ENCODE data around the gene IFT81. TPM values are rescaled to one million over a fixed set of nuclear protein-coding genes. Genes with fewer than 3 reads are reported as not detected.

Gene IFT81
- total RNA-seq, 1 donor from 2014 or later: 8.9 TPM

DNA sequence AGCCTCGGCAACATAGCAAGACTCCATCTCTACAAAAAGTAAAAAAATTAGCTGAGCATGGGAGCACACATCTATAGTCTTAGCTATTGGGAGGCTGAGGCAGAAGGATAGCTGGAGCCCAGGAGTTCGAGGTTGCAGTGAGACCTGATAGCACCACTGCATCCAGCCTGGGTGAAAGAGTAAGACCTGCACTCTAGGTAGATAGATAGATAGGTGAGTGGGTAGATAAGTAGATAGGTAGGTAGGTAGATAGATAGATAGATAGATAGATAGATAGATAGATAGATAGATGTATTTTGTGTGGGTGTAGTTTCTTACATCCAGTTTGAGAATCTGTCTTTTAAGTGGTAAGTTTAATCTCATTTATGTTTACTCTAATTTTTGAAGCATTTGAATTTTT is 72.8 kb downstream of the IFT81 start:
- no peaks in the 10 kb centered on the region for H3K27me3 Mint-ChIP-seq (ENCODE audit: low read depth)

DNA sequence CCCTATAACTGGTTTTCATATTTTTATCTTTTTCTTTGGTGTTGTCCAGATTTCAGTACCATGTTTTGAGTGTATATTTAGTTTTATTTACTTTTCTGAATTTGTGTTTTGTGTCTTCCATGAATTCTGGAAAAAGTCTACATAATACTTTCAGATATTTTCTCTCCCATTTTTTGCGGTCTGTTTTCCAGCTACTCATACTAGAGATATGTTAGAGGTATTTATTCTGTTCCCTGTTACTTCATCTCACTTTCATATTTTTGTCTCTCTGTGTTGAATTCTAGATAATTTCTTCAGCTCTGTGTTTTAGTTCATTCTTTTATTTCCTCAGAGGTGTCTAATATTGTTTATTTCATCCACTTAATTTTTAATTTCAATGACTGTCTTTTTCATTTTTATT is 74.2 kb downstream of the IFT81 start:
- no peak for DNase-seq (ENCODE audit: low spot score)
- H3K9me3 Mint-ChIP-seq (ENCODE audit: low read depth): no peaks in the 10 kb centered on the region
- TF ChIP-seq, protein P1, sequence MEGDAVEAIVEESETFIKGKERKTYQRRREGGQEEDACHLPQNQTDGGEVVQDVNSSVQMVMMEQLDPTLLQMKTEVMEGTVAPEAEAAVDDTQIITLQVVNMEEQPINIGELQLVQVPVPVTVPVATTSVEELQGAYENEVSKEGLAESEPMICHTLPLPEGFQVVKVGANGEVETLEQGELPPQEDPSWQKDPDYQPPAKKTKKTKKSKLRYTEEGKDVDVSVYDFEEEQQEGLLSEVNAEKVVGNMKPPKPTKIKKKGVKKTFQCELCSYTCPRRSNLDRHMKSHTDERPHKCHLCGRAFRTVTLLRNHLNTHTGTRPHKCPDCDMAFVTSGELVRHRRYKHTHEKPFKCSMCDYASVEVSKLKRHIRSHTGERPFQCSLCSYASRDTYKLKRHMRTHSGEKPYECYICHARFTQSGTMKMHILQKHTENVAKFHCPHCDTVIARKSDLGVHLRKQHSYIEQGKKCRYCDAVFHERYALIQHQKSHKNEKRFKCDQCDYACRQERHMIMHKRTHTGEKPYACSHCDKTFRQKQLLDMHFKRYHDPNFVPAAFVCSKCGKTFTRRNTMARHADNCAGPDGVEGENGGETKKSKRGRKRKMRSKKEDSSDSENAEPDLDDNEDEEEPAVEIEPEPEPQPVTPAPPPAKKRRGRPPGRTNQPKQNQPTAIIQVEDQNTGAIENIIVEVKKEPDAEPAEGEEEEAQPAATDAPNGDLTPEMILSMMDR (IDR thresholded peaks at IDR 0.05): no peak
- no peaks in the 10 kb centered on the region for H3K27me3 Mint-ChIP-seq (ENCODE audit: low read depth)
- H3K27ac Mint-ChIP-seq (ENCODE audit: unreplicated experiment): peak overlapping the region; percentile 47
- H3K36me3 Mint-ChIP-seq (ENCODE audit: low read depth): peaks cover 6% of the 10 kb centered on the region
- no peak overlapping the region for H3K4me3 Mint-ChIP-seq (ENCODE audit: unreplicated experiment)
- peaks cover 20% of the 10 kb centered on the region for H3K4me1 Mint-ChIP-seq (ENCODE audit: low read depth)

More for the DNA sequence above, 72.8 kb downstream of the IFT81 start:
- DNase-seq (ENCODE audit: low spot score): no peak
- no peak overlapping the region for H3K4me3 Mint-ChIP-seq (ENCODE audit: unreplicated experiment)
- peaks cover 20% of the 10 kb centered on the region for H3K4me1 Mint-ChIP-seq (ENCODE audit: low read depth)
- peaks cover 5% of the 10 kb centered on the region for H3K36me3 Mint-ChIP-seq (ENCODE audit: low read depth)
- TF ChIP-seq, protein P1 (IDR thresholded peaks at IDR 0.05): no peak
- no peak overlapping the region for H3K27ac Mint-ChIP-seq (ENCODE audit: unreplicated experiment)
- no peaks in the 10 kb centered on the region for H3K9me3 Mint-ChIP-seq (ENCODE audit: low read depth)

DNA sequence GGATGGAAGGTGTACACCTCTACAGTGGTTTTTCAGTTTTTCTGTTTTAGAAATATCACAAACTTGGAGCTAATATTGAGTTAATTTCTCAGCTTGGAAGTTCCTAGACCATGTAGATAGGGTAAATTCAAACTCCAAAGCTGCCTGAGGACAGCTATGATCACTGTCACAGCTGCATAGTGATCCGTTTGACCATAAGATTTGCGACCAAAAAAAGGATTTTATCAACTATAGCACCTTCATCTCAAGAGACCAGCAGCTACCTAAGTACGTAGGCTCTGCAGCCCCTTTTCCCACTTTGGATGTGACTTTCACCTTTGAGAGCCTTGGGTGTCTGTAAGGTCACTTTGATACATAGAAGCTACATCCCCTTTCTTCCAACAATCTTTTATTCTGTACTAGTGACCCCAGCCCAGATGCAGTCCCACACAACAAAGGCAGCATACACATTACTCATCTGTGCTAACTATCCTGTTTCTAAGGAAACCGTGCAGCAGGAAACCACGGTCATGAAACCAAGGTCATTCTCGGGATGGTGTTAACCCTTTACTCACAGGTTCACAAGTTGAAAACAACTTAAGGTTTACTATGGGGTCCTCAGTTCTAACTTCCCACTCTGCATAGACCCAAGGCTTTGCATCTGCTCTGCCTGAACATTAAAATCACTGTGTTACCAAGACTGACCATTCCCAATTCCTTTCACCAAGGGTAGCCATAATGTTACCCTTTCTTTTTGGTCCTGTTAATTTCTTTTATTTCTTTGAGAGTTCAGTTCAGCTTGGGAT is 75.4 kb downstream of the IFT81 start:
- no peak for DNase-seq (ENCODE audit: low spot score)
- Mint-ChIP-seq H3K4me3 (ENCODE audit: unreplicated experiment) (no peak overlapping the region), H3K27ac (ENCODE audit: unreplicated experiment) (no peak overlapping the region), H3K4me1 (ENCODE audit: low read depth) (peaks cover 20% of the 10 kb centered on the region), H3K9me3 (ENCODE audit: low read depth) (no peaks in the 10 kb centered on the region), H3K27me3 (ENCODE audit: low read depth) (no peaks in the 10 kb centered on the region), H3K36me3 (ENCODE audit: low read depth) (peaks cover 13% of the 10 kb centered on the region)
- TF ChIP-seq, protein P1 (IDR thresholded peaks at IDR 0.05): no peak

DNA sequence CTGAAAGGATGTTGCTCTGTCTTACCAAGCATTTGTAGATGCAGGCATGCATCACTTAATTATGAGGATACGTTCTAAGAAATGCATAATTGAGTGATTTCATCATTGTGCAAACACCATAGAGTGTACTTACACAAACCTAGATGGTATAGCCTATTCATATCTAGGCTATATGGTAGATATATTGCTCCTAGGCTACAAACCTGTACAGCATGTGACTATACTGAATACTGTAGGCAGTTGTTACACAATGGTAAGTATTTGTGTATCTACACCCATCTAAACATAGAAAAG is 75.9 kb downstream of the IFT81 start:
- no peak overlapping the region for H3K4me3 Mint-ChIP-seq (ENCODE audit: unreplicated experiment)
- TF ChIP-seq, protein P1 (IDR thresholded peaks at IDR 0.05): no peak
- H3K27me3 Mint-ChIP-seq (ENCODE audit: low read depth): no peaks in the 10 kb centered on the region
- no peak overlapping the region for H3K27ac Mint-ChIP-seq (ENCODE audit: unreplicated experiment)
- no peaks in the 10 kb centered on the region for H3K9me3 Mint-ChIP-seq (ENCODE audit: low read depth)
- H3K4me1 Mint-ChIP-seq (ENCODE audit: low read depth): peaks cover 20% of the 10 kb centered on the region
- H3K36me3 Mint-ChIP-seq (ENCODE audit: low read depth): peaks cover 16% of the 10 kb centered on the region
- no peak for DNase-seq (ENCODE audit: low spot score)

DNA sequence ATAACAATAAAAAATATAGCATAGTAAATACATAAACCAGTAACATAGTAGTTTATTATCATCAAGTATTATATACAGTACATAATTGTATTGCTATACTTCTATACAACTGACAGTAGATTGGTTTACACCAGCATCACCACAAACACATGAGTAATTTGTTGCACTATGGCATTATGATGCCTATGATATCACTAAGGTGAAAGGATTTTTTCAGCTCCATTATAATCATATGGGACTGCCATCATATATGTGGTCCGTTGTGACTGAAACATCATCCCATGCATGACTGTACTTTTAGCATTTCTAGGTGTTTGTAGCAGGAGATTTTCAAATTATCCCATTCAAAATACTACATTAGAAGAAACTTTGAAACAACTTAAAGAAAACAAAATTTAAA is 77.8 kb downstream of the IFT81 start:
- Mint-ChIP-seq H3K27ac (ENCODE audit: unreplicated experiment) (no peak overlapping the region), H3K36me3 (ENCODE audit: low read depth) (peaks cover 14% of the 10 kb centered on the region), H3K4me3 (ENCODE audit: unreplicated experiment) (no peak overlapping the region), H3K4me1 (ENCODE audit: low read depth) (peaks cover 16% of the 10 kb centered on the region), H3K9me3 (ENCODE audit: low read depth) (no peaks in the 10 kb centered on the region), H3K27me3 (ENCODE audit: low read depth) (no peaks in the 10 kb centered on the region)
- DNase-seq (ENCODE audit: low spot score): no peak
- TF ChIP-seq, protein P1 (IDR thresholded peaks at IDR 0.05): no peak
